HEK293T (cell line): ENCODE measurements around the gene ADAMTS17.

Experiments
- CTCF ChIA-PET: fragments of 350-600 bp; formaldehyde crosslinking; extraction: SDS; loops from one replicate; lab custom pipeline; 2021; ENCODE audit warnings: antibody characterized with exemption, inconsistent platforms; lab: Yijun Ruan, JAX
- POLR2A ChIA-PET: fragments of 350-600 bp; formaldehyde crosslinking; extraction: SDS; loops from one replicate; lab custom pipeline; 2020; ENCODE audit warnings: antibody characterized with exemption, inconsistent platforms; lab: Yijun Ruan, JAX
- DNase-seq: peaks from one replicate; pipeline ENCODE4 v3.0.0; 2012; ENCODE audit warnings: mixed read lengths; ENCODE audit errors: extremely low spot score
- ARNT ChIP-seq: fragments of 450-650 bp; IDR thresholded peaks from 2 replicates; pipeline ENCODE4 v1.6.1; 2017; ENCODE audit warnings: mild to moderate bottlenecking
- BHLHE40 ChIP-seq: fragments of 450-650 bp; IDR thresholded peaks from 2 replicates; pipeline ENCODE4 v1.6.1; 2016; ENCODE audit warnings: mild to moderate bottlenecking, moderate library complexity, borderline replicate concordance
- CTBP1 ChIP-seq: fragments of 450-650 bp; IDR thresholded peaks from 2 replicates; pipeline ENCODE4 v1.6.1; 2016; ENCODE audit warnings: borderline replicate concordance
- ELF4 ChIP-seq: fragments of 450-650 bp; IDR thresholded peaks from 2 replicates; pipeline ENCODE4 v1.6.1; 2017; ENCODE audit warnings: antibody characterized with exemption
- FOXA1 ChIP-seq: fragments of 450-650 bp; IDR thresholded peaks from 2 replicates; pipeline ENCODE4 v1.6.1; 2016; ENCODE audit warnings: mild to moderate bottlenecking
- FOXK2 ChIP-seq: fragments of 450-650 bp; IDR thresholded peaks from 2 replicates; pipeline ENCODE4 v1.6.1; 2016; ENCODE audit warnings: mild to moderate bottlenecking
- FOXM1 ChIP-seq: fragments of 450-650 bp; IDR thresholded peaks from 2 replicates; pipeline ENCODE4 v1.6.1; 2017; ENCODE audit warnings: mild to moderate bottlenecking, borderline replicate concordance
- HDGF ChIP-seq: fragments of 450-650 bp; IDR thresholded peaks from 2 replicates; pipeline ENCODE4 v1.6.1; 2017; ENCODE audit warnings: antibody characterized with exemption, borderline replicate concordance
- L3MBTL2 ChIP-seq: fragments of 450-650 bp; conservative IDR thresholded peaks from 2 replicates; pipeline ENCODE4 v1.6.1; 2016; ENCODE audit warnings: mild to moderate bottlenecking
- LEF1 ChIP-seq: fragments of 450-650 bp; IDR thresholded peaks from 2 replicates; pipeline ENCODE4 v1.6.1; 2017; ENCODE audit warnings: mild to moderate bottlenecking, borderline replicate concordance
- NFRKB ChIP-seq: fragments of 450-650 bp; IDR thresholded peaks from 2 replicates; pipeline ENCODE4 v1.6.1; 2016; ENCODE audit warnings: mild to moderate bottlenecking, moderate library complexity
- PKNOX1 ChIP-seq: fragments of 450-650 bp; IDR thresholded peaks from 2 replicates; pipeline ENCODE4 v1.6.1; 2016
- SP1 ChIP-seq: fragments of 450-650 bp; IDR thresholded peaks from 2 replicates; pipeline ENCODE4 v1.6.1; 2017
- SUZ12 ChIP-seq: fragments of 450-650 bp; IDR thresholded peaks from 2 replicates; pipeline ENCODE4 v1.6.1; 2016; ENCODE audit warnings: mild to moderate bottlenecking
- TARDBP ChIP-seq: fragments of 450-650 bp; IDR thresholded peaks from 2 replicates; pipeline ENCODE4 v1.6.1; 2016
- ZNF384 ChIP-seq: fragments of 450-650 bp; IDR thresholded peaks from 2 replicates; pipeline ENCODE4 v1.6.1; 2016

ADAMTS17 gene

GRCh38 chr15:99963096-99963825, 378.5 kb downstream of the ADAMTS17 start:
- ChIA-PET CTCF (no interaction called here), POLR2A (no interaction called here)
- no peak for TF ChIP-seq BHLHE40
- TF ChIP-seq PKNOX1, result no peak
- no peak for TF ChIP-seq NFRKB
- no peak for TF ChIP-seq LEF1
- no peak for TF ChIP-seq ZNF384
- no peak for TF ChIP-seq ARNT
- no peak for TF ChIP-seq FOXM1
- TF ChIP-seq FOXA1, result no peak
- TF ChIP-seq SP1, result no peak
- TF ChIP-seq TARDBP, result no peak
- no peak for TF ChIP-seq ELF4
- TF ChIP-seq CTBP1, result no peak
- TF ChIP-seq L3MBTL2, result no peak
- no peak for TF ChIP-seq FOXK2
- no peak for TF ChIP-seq SUZ12
- no peak for TF ChIP-seq HDGF
- no peak for DNase-seq

DNA sequence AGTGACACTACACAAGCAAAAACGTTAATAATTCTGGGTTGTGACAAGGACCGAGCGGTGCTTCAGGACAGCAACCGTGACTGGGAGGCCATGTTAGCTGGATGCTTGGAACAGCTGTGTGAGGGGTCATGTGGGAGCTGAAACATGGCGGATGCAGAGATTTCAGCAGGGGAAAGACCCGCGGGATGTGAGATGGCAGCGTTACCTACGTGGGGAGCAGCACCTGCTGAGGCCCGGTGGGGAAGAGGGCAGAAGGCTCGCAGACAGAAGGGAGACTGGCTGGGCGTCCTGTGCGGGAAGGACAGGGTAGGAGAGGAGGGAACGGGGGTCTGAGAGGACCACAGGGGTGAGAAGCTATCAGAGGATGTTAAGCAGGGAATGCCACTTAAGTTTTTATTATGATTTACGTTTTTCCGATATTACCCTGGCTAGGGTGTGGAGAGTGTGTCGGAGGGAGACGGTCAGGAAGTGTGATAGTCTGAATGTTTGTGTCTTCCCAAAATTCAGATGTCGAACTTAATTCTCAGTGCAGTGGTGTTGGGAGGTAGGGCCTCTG, 379.7 kb downstream of the ADAMTS17 start:
- TF ChIP-seq ELF4, result no peak
- TF ChIP-seq SUZ12, result no peak
- CTCF ChIA-PET, result interaction anchor here (0.9 kb wide), 1 partner anchor 377 kb away, joined by 3 read pairs; no protein-coding TSS in a partner anchor
- POLR2A ChIA-PET, result no interaction called here
- no peak for DNase-seq

DNA sequence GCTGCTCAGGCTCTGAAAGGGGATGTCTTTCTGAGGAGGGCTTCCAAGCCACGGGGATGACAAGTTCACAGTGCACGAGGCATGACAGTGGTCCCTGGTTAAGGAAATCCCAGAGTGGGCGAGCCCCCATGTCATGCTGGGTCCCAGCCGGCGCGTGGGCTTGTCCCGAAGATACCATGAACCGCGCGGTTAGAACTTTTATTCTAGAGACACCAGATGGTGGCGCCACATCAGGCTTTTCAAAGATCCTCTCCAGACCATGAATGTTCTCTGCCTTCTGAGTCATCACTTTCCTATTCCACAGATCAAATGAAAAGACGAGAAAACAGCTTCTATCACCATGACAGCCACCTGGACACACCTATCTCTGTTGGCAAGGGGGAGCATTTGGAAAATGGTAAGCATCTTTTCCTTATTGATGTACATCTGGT, 380.7 kb downstream of the ADAMTS17 start:
- ChIA-PET CTCF (no interaction called here), POLR2A (interaction anchor here (0.7 kb wide), 1 partner anchor 32 kb away, joined by 5 read pairs; no protein-coding TSS in a partner anchor)
- TF ChIP-seq ELF4 (no peak), FOXK2 (no peak), HDGF (no peak), NFRKB (no peak), ZNF384 (no peak), BHLHE40 (no peak), LEF1 (no peak), FOXM1 (no peak), SP1 (no peak), FOXA1 (no peak), CTBP1 (no peak), ARNT (no peak)
- peak; percentile 45 for DNase-seq

GRCh38 chr15:99959326-99959725, 382.4 kb downstream of the ADAMTS17 start:
- DNase-seq, result no peak
- POLR2A ChIA-PET, result no interaction called here
- CTCF ChIA-PET, result interaction anchor here (1.5 kb wide), 1 partner anchor 379 kb away, joined by 4 read pairs; no protein-coding TSS in a partner anchor
- TF ChIP-seq HDGF, result no peak
- TF ChIP-seq TARDBP, result no peak
- TF ChIP-seq SP1, result no peak
- TF ChIP-seq FOXM1, result no peak
- TF ChIP-seq ARNT, result no peak
- no peak for TF ChIP-seq ELF4
- TF ChIP-seq ZNF384, result no peak
- TF ChIP-seq LEF1, result no peak
- no peak for TF ChIP-seq FOXA1
- TF ChIP-seq PKNOX1, result no peak

GRCh38 chr15:99958426-99959097, 383.2 kb downstream of the ADAMTS17 start:
- ChIA-PET POLR2A (no interaction called here), CTCF (no interaction called here)
- no peak for TF ChIP-seq ZNF384
- TF ChIP-seq ARNT, result no peak
- no peak for DNase-seq

GRCh38 chr15:99957642-99958013, 384.1 kb downstream of the ADAMTS17 start:
- DNase-seq, result no peak
- CTCF ChIA-PET, result no interaction called here
- POLR2A ChIA-PET, result no interaction called here
- no peak for TF ChIP-seq LEF1
- TF ChIP-seq ZNF384, result no peak
- no peak for TF ChIP-seq L3MBTL2
- TF ChIP-seq ARNT, result no peak
- TF ChIP-seq FOXK2, result no peak
- no peak for TF ChIP-seq FOXA1
- no peak for TF ChIP-seq SP1
- TF ChIP-seq CTBP1, result no peak
